A549 (cell line): ENCODE results near the gene SRRM1. TPM values are rescaled to one million over a fixed set of nuclear protein-coding genes. Genes with fewer than 3 reads are reported as not detected.

ENCODE experiments used
- ATAC-seq, 2 experiments: fragments of 200-7000 bp in 1 of 2; fragments of >200 bp in 1 of 2; cut with Nextera tagmentation in 1 of 2; cut with Tn5 transposase in 1 of 2; 3 replicates each; pipeline versions ENCODE4 v1.8.0 to v1.9.1; 2018 to 2020; ENCODE audit warnings: mild to moderate bottlenecking in 1 of 2, moderate library complexity in 1 of 2
- CTCF ChIA-PET: fragments of 300-600 bp; sonication (Branson Sonifier 250); formaldehyde crosslinking; extraction: SDS; loops from one replicate; lab custom pipeline; 2021; ENCODE audit warnings: antibody characterized with exemption, inconsistent platforms; lab: Yijun Ruan, JAX
- POLR2A ChIA-PET: fragments of 350-600 bp; formaldehyde crosslinking; extraction: SDS; loops from one replicate; lab custom pipeline; 2021; ENCODE audit warnings: antibody characterized with exemption, inconsistent platforms; lab: Yijun Ruan, JAX
- DNase-seq, 2 experiments: peaks; one replicate each; pipeline versions ENCODE4 v3.0.0 to v3.0.0-alpha.2; 2011 to 2016; ENCODE audit warnings: low read depth in 1 of 2, low spot score in 1 of 2
- FAIRE-seq: peaks from 2 replicates; lab custom pipeline; 2011; peaks lifted over from hg19 to GRCh38; lab: Jason Lieb, UNC
- H3K27ac ChIP-seq, 2 experiments: fragments of >200 bp; sonication (Bioruptor Twin); formaldehyde crosslinking; 3 replicates each; pipeline ENCODE4 v1.5.1; 2016 to 2017
- H3K4me1 ChIP-seq: fragments of >200 bp; sonication (Bioruptor Twin); formaldehyde crosslinking; 3 replicates; pipeline ENCODE4 v1.6.1; 2016
- H3K4me2 ChIP-seq: fragments of >200 bp; sonication (Bioruptor Twin); formaldehyde crosslinking; 3 replicates; pipeline ENCODE4 v1.6.1; 2016
- H3K4me3 ChIP-seq: fragments of >200 bp; sonication (Bioruptor Twin); formaldehyde crosslinking; 3 replicates; pipeline ENCODE4 v1.5.1; 2016
- H3K9me3 ChIP-seq: fragments of >200 bp; sonication (Bioruptor Twin); formaldehyde crosslinking; 3 replicates; pipeline ENCODE4 v1.6.1; 2016
- ATOH8 ChIP-seq: fragments of 250-450 bp; sonication (Bioruptor Pico); IDR thresholded peaks from 2 replicates; pipeline ENCODE4 v1.5.0; 2020; ENCODE audit warnings: low read depth, mild to moderate bottlenecking, moderate library complexity
- CBX2 ChIP-seq: fragments of 200-600 bp; sonication (generic); IDR thresholded peaks from 2 replicates; pipeline ENCODE4 v1.6.1; 2016; ENCODE audit warnings: low read depth, mild to moderate bottlenecking, borderline replicate concordance
- CHD4 ChIP-seq: fragments of 200-600 bp; sonication (generic); IDR thresholded peaks from 2 replicates; pipeline ENCODE4 v1.6.1; 2016; ENCODE audit warnings: antibody characterized with exemption, mild to moderate bottlenecking, borderline replicate concordance
- EP300 ChIP-seq, 2 experiments: fragments of >200 bp; sonication (Bioruptor Twin); formaldehyde crosslinking; IDR thresholded peaks; 2 replicates in 1 of 2; 3 replicates in 1 of 2; pipeline ENCODE4 v1.6.1; 2016 to 2017
- FOSL2 ChIP-seq, 2 experiments: fragments of 450-650 bp in 1 of 2; fragments of >200 bp in 1 of 2; sonication (Bioruptor Twin) in 1 of 2; formaldehyde crosslinking; IDR thresholded peaks; 2 replicates each; pipeline versions ENCODE4 v1.5.0 to v1.6.1; 2016 to 2020; ENCODE audit warnings: mild to moderate bottlenecking in 1 of 2, moderate library complexity in 1 of 2
- HEYL ChIP-seq: fragments of 250-450 bp; sonication (Bioruptor Pico); IDR thresholded peaks from 2 replicates; pipeline ENCODE4 v1.8.0; 2021; ENCODE audit warnings: mild to moderate bottlenecking, moderate library complexity
- HOXB13 ChIP-seq: fragments of 250-450 bp; sonication (Bioruptor Pico); IDR thresholded peaks from 2 replicates; pipeline ENCODE4 v1.5.0; 2020; ENCODE audit warnings: low read depth, mild to moderate bottlenecking, moderate library complexity
- JUN ChIP-seq, 2 experiments: fragments of >200 bp; sonication (Bioruptor Twin); formaldehyde crosslinking; IDR thresholded peaks; 2 replicates in 1 of 2; 3 replicates in 1 of 2; pipeline ENCODE4 v1.6.1; 2016 to 2017
- JUNB ChIP-seq: fragments of >200 bp; sonication (Bioruptor Twin); formaldehyde crosslinking; IDR thresholded peaks from 2 replicates; pipeline ENCODE4 v1.6.1; 2016
- KDM1A ChIP-seq: fragments of 200-600 bp; sonication (generic); IDR thresholded peaks from 2 replicates; pipeline ENCODE4 v1.6.1; 2016; ENCODE audit warnings: low read depth, mild to moderate bottlenecking
- KDM5A ChIP-seq: fragments of 200-600 bp; sonication (generic); IDR thresholded peaks from 2 replicates; pipeline ENCODE4 v1.6.1; 2016; ENCODE audit warnings: antibody characterized with exemption, mild to moderate bottlenecking
- MAFK ChIP-seq: fragments of 450-650 bp; IDR thresholded peaks from 2 replicates; pipeline ENCODE4 v1.6.1; 2014; ENCODE audit not compliant: partially characterized antibody
- MAZ ChIP-seq: fragments of 150-350 bp; IDR thresholded peaks from 2 replicates; pipeline ENCODE4 v1.6.1; 2014; ENCODE audit warnings: antibody characterized with exemption, low read depth, low read length, borderline replicate concordance
- MYC ChIP-seq: IDR thresholded peaks from 2 replicates; pipeline ENCODE4 v1.6.1; 2012; ENCODE audit warnings: mild to moderate bottlenecking, inconsistent platforms, low read length, improper control_type of control experiment, borderline replicate concordance
- PHF8 ChIP-seq: fragments of 200-600 bp; sonication (generic); IDR thresholded peaks from 2 replicates; pipeline ENCODE4 v1.6.1; 2016; ENCODE audit warnings: low read depth, mild to moderate bottlenecking, antibody characterized with exemption, moderate library complexity, borderline replicate concordance
- POLR2A ChIP-seq: IDR thresholded peaks from 2 replicates; pipeline ENCODE4 v1.6.1; 2012; ENCODE audit warnings: mild to moderate bottlenecking, low read length
- POLR2AphosphoS2 ChIP-seq: conservative IDR thresholded peaks from 2 replicates; pipeline ENCODE4 v1.6.1; 2012; ENCODE audit warnings: low read length, improper control_type of control experiment, inconsistent platforms
- RAD21 ChIP-seq, 2 experiments: fragments of >200 bp in 1 of 2; sonication (Bioruptor Twin) in 1 of 2; formaldehyde crosslinking in 1 of 2; IDR thresholded peaks in 1 of 2; conservative IDR thresholded peaks in 1 of 2; 2 replicates in 1 of 2; 3 replicates in 1 of 2; pipeline ENCODE4 v1.6.1; 2012 to 2018; ENCODE audit warnings: inconsistent platforms in 1 of 2
- RCOR1 ChIP-seq: fragments of 150-350 bp; IDR thresholded peaks from 2 replicates; pipeline ENCODE4 v1.6.1; 2014; ENCODE audit warnings: antibody characterized with exemption, low read length, low read depth
- RFX5 ChIP-seq: fragments of 450-650 bp; IDR thresholded peaks from 2 replicates; pipeline ENCODE4 v1.7.1; 2014; ENCODE audit warnings: antibody characterized with exemption, mild to moderate bottlenecking, moderate library complexity
- RNF2 ChIP-seq: fragments of 200-600 bp; sonication (generic); IDR thresholded peaks from 2 replicates; pipeline ENCODE4 v1.6.1; 2016; ENCODE audit warnings: low read depth, mild to moderate bottlenecking, antibody characterized with exemption, moderate library complexity, borderline replicate concordance
- TFCP2L1 ChIP-seq: fragments of 250-450 bp; sonication (Bioruptor Pico); IDR thresholded peaks from 2 replicates; pipeline ENCODE4 v1.5.0; 2021; ENCODE audit warnings: mild to moderate bottlenecking
- ZSCAN20 ChIP-seq: fragments of 250-450 bp; sonication (Bioruptor Pico); IDR thresholded peaks from 2 replicates; pipeline ENCODE4 v1.8.0; 2022; ENCODE audit warnings: mild to moderate bottlenecking, moderate library complexity
- WGBS: methylation state at CpG from one replicate; pipeline ENCODE4 v1.1.6; 2017; ENCODE audit errors: missing lambda C conversion rate; 5-methylcytosine and 5-hydroxymethylcytosine counted together
- polyA minus RNA-seq: library from RNA; depleted of rRNA, polyadenylated mRNA; stranded (reverse); fragments of >200 nt; gene quantifications from 2 replicates; pipeline ENCODE4 v1.2.3, GENCODE V29; 2011; rRNA and poly(A)+ RNA removed
- polyA plus RNA-seq, 4 experiments: library from polyadenylated mRNA; depleted of rRNA in 3 of 4; stranded (reverse); fragments of >200 nt; fragmentation: RNase III in 1 of 4; extraction: RNeasy Plus Mini Kit Qiagen cat#74134 plus additional on column Dnase treatment in 1 of 4; gene quantifications; 2 replicates in 3 of 4; 3 replicates in 1 of 4; pipeline ENCODE4 v1.2.3, GENCODE V29; 2011 to 2017
- TF ChIP-seq, protein P1 (sequence below): fragments of 450-650 bp; IDR thresholded peaks from 2 replicates; pipeline ENCODE4 v1.6.1; 2014; ENCODE audit warnings: antibody characterized with exemption
- TF ChIP-seq, protein P2 (sequence below): IDR thresholded peaks from 2 replicates; pipeline ENCODE4 v1.6.1; 2012; ENCODE audit warnings: low read depth, borderline replicate concordance
- TF ChIP-seq, protein P3 (sequence below): IDR thresholded peaks from 2 replicates; pipeline ENCODE4 v1.6.1; 2012
- TF ChIP-seq, protein P4 (sequence below): fragments of >200 bp; sonication (Bioruptor Twin); formaldehyde crosslinking; IDR thresholded peaks from 3 replicates; pipeline ENCODE4 v1.6.1; 2016

Gene SRRM1
- polyA plus RNA-seq (2011; rRNA removed) (72.5 and 72.8 TPM in 2 replicates), polyA plus RNA-seq (2017; fragmentation: RNase III; extraction: RNeasy Plus Mini Kit Qiagen cat#74134 plus additional on column Dnase treatment) (57.6 to 64.2 TPM (median 59.6 TPM) in 3 replicates), polyA minus RNA-seq (51.7 and 62.7 TPM in 2 replicates)
- 34.9 and 36.6 TPM in 2 replicates for polyA plus RNA-seq (2012; cell fraction: cytosol; rRNA removed)
- polyA plus RNA-seq (2012; cell fraction: nucleus; rRNA removed): 45.1 and 59.2 TPM in 2 replicates

GRCh38 chr1:24642481-24643362 lies at the start of gene SRRM1:
TSS of gene SRRM1 (plus strand) at chr1:24643302. CDS start at chr1:24643327, 25 bp downstream.
- peak; percentile 95 to 96 for ATAC-seq

DNA sequence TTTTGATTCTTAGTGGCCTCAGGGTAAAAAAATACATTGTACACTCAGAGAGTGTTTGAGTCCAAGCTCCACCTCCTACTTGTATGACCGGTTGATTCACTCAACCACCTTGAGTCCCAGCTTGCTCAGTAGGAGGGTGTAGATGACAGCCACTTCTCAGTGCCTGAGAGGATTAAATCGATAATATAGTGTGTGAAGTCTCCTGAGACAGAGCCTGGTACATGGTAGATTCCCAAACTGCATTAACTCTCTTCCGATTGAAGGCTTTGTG lies 48.8 kb upstream of the SRRM1 start:
- TF ChIP-seq KDM5A (no peak), ATOH8 (CRISPR knock-in tag) (no peak), TFCP2L1 (no peak), MAFK (no peak)
- TF ChIP-seq, protein P1, sequence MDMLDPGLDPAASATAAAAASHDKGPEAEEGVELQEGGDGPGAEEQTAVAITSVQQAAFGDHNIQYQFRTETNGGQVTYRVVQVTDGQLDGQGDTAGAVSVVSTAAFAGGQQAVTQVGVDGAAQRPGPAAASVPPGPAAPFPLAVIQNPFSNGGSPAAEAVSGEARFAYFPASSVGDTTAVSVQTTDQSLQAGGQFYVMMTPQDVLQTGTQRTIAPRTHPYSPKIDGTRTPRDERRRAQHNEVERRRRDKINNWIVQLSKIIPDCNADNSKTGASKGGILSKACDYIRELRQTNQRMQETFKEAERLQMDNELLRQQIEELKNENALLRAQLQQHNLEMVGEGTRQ: no peak
- POLR2A ChIA-PET: no interaction called here
- H3K4me1 ChIP-seq: peaks cover 5% of the 10 kb centered on the region; the same call in 2 of the 3 replicates
- FAIRE-seq (no peak), DNase-seq (no peak), ATAC-seq (no peak)
- CTCF ChIA-PET: interaction anchor here (1.3 to 2.9 kb wide), 6 partner anchors 10 to 41 kb away, joined by 3 to 15 read pairs (median 4); no protein-coding TSS in a partner anchor
- no peak overlapping the region for H3K4me3 ChIP-seq
- H3K27ac ChIP-seq: no peak overlapping the region
- H3K4me2 ChIP-seq: no peak overlapping the region
- no peaks in the 10 kb centered on the region for H3K9me3 ChIP-seq
- WGBS: 60% methylated on average over 3 of the region's 3 CpGs

More at GRCh38 chr1:24642481-24643362, at the start of gene SRRM1:
- TF ChIP-seq EP300 (IDR thresholded peaks at IDR 0.05) (no peak), POLR2AphosphoS2 (no peak), RNF2 (no peak), JUN (IDR thresholded peaks at IDR 0.05) (peak in 1 of 2 experiments; percentile 66; a peak in 2 of 5 replicates), MAZ (no peak), CBX2 (no peak), KDM1A (no peak), RAD21 (conservative IDR thresholded peaks at IDR 0.05 in 1 of 2, IDR thresholded peaks at IDR 0.05 in 1 of 2) (no peak), JUNB (no peak), RFX5 (0 out of 2 replicates have a peak, but pooled peaks have one; percentile 31), HOXB13 (CRISPR knock-in tag) (no peak), PHF8 (peak; percentile 80; the same call in 1 of the 2 replicates), POLR2A (peak; percentile 92), FOSL2 (IDR thresholded peaks at IDR 0.05) (no peak), FOSL2 (CRISPR knock-in tag; IDR thresholded peaks at IDR 0.05) (0 out of 2 replicates have a peak, but pooled peaks have one; percentile 9), RCOR1 (no peak), CHD4 (no peak), MYC (peak; percentile 37; the same call in 1 of the 2 replicates), HEYL (CRISPR knock-in tag) (no peak), ZSCAN20 (CRISPR knock-in tag) (no peak)
- TF ChIP-seq, protein P1: peak; percentile 82
- TF ChIP-seq, protein P2, sequence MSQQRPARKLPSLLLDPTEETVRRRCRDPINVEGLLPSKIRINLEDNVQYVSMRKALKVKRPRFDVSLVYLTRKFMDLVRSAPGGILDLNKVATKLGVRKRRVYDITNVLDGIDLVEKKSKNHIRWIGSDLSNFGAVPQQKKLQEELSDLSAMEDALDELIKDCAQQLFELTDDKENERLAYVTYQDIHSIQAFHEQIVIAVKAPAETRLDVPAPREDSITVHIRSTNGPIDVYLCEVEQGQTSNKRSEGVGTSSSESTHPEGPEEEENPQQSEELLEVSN: peak; percentile 17; the same call in 1 of the 2 replicates
- TF ChIP-seq, protein P3, sequence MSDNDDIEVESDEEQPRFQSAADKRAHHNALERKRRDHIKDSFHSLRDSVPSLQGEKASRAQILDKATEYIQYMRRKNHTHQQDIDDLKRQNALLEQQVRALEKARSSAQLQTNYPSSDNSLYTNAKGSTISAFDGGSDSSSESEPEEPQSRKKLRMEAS: peak; percentile 87
- TF ChIP-seq, protein P4, sequence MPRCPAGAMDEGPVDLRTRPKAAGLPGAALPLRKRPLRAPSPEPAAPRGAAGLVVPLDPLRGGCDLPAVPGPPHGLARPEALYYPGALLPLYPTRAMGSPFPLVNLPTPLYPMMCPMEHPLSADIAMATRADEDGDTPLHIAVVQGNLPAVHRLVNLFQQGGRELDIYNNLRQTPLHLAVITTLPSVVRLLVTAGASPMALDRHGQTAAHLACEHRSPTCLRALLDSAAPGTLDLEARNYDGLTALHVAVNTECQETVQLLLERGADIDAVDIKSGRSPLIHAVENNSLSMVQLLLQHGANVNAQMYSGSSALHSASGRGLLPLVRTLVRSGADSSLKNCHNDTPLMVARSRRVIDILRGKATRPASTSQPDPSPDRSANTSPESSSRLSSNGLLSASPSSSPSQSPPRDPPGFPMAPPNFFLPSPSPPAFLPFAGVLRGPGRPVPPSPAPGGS: peak; percentile 77; the same call in 2 of the 3 replicates
- peaks cover 17% of the 10 kb centered on the region; the same call in 2 of the 3 replicates for H3K4me1 ChIP-seq
- peak within 1 kb of the TSS; percentile 98 to 99 for H3K27ac ChIP-seq
- peak within 1 kb of the TSS; percentile 94 for H3K4me2 ChIP-seq
- CTCF ChIA-PET: interaction anchor here (0.6 to 1.4 kb wide), 4 partner anchors 11 to 188 kb away, joined by 3 to 4 read pairs (median 4); no protein-coding TSS in a partner anchor
- FAIRE-seq: no peak
- peak within 1 kb of the TSS; percentile 99 for H3K4me3 ChIP-seq
- POLR2A ChIA-PET: interaction anchor here (0.8 kb wide), 1 partner anchor 46 kb away, joined by 3 read pairs; no protein-coding TSS in a partner anchor
- WGBS: 2% methylated on average over 29 of the region's 95 CpGs
- peak; percentile 87 to 100 for DNase-seq
- H3K9me3 ChIP-seq: no peaks in the 10 kb centered on the region
